H1 (cell line): ENCODE data around the gene ELMO1. TPM values are rescaled to one million over a fixed set of nuclear protein-coding genes. Genes with fewer than 3 reads are reported as not detected.

Experiments
- CTCF ChIA-PET: fragments of 300-600 bp; sonication (Branson Sonifier 250); formaldehyde crosslinking; loops from one replicate; lab custom pipeline; 2021; ENCODE audit not compliant: partially characterized antibody; lab: Charles Lee
- POLR2A ChIA-PET: fragments of 300-600 bp; sonication (Branson Sonifier 250); formaldehyde crosslinking; loops from one replicate; lab custom pipeline; 2021; ENCODE audit warnings: inconsistent platforms; ENCODE audit not compliant: partially characterized antibody; lab: Charles Lee
- DNase-seq, 2 experiments: peaks; one replicate each; pipeline versions ENCODE4 v3.0.0 to v3.0.0-alpha.2; 2010 to 2022; ENCODE audit warnings: low spot score in 2 of 2, low read depth in 1 of 2, mixed read lengths in 1 of 2
- FAIRE-seq: peaks from 2 replicates; lab custom pipeline; 2011; peaks lifted over from hg19 to GRCh38; lab: Jason Lieb, UNC
- H2AFZ ChIP-seq: 2 replicates; pipeline ENCODE4 v1.8.1; 2012; ENCODE audit warnings: low read length, inconsistent platforms
- H2AK5ac ChIP-seq: 2 replicates; pipeline ENCODE4 v1.6.1; 2013; ENCODE audit warnings: low read depth, low read length
- H2BK120ac ChIP-seq: replicated peaks from 2 replicates; pipeline ENCODE3; 2013; ENCODE audit warnings: low read depth, low read length, inconsistent platforms
- H2BK12ac ChIP-seq: 2 replicates; pipeline ENCODE4 v1.6.1; 2013; ENCODE audit warnings: low read depth, low read length
- H2BK15ac ChIP-seq: 2 replicates; pipeline ENCODE4 v1.6.1; 2013; ENCODE audit warnings: low read length
- H2BK20ac ChIP-seq: 2 replicates; pipeline ENCODE4 v1.6.1; 2013; ENCODE audit warnings: low read length
- H2BK5ac ChIP-seq: 2 replicates; pipeline ENCODE4 v1.6.1; 2013; ENCODE audit warnings: low read depth, low read length
- H3K14ac ChIP-seq: 2 replicates; pipeline ENCODE4 v1.6.1; 2013; ENCODE audit warnings: inconsistent platforms; ENCODE audit not compliant: insufficient read length
- H3K18ac ChIP-seq: 2 replicates; pipeline ENCODE4 v1.6.1; 2013; ENCODE audit warnings: low read length; ENCODE audit errors: extremely low read depth
- H3K23ac ChIP-seq: 2 replicates; pipeline ENCODE4 v1.6.1; 2013; ENCODE audit warnings: inconsistent platforms; ENCODE audit not compliant: insufficient read length
- H3K23me2 ChIP-seq: 2 replicates; pipeline ENCODE4 v1.6.1; 2013; ENCODE audit warnings: low read depth, low read length
- H3K27ac ChIP-seq: 2 replicates; pipeline ENCODE4 v1.6.1; 2011; ENCODE audit warnings: low read depth, low read length, inconsistent platforms
- H3K27me3 ChIP-seq, 4 experiments: replicated peaks in 1 of 4; 1 replicate in 1 of 4; 2 replicates in 3 of 4; pipeline versions ENCODE4 v1.6.1 to v1.8.1; 2011 to 2013; ENCODE audit warnings: low read length in 3 of 4, mild to moderate bottlenecking in 3 of 4, inconsistent platforms in 2 of 4, mixed read lengths in 2 of 4, moderate library complexity in 1 of 4; ENCODE audit not compliant: control insufficient read depth in 3 of 4, insufficient read depth in 3 of 4; ENCODE audit errors: extremely low read depth in 1 of 4
- H3K36me3 ChIP-seq, 4 experiments: 2 replicates each; pipeline versions ENCODE4 v1.6.1 to v1.8.1; 2011 to 2013; ENCODE audit warnings: mild to moderate bottlenecking in 4 of 4, low read length in 3 of 4, moderate library complexity in 2 of 4, control low read depth in 1 of 4, inconsistent platforms in 1 of 4; ENCODE audit not compliant: insufficient read depth in 4 of 4, control insufficient read depth in 2 of 4
- H3K4ac ChIP-seq: replicated peaks from 2 replicates; pipeline ENCODE3; 2013; ENCODE audit warnings: low read length, low read depth, mixed read lengths, inconsistent platforms; ENCODE audit not compliant: insufficient read length
- H3K4me1 ChIP-seq, 4 experiments: replicated peaks in 1 of 4; 1 replicate in 1 of 4; 2 replicates in 3 of 4; pipeline versions ENCODE4 v1.6.1 to v1.8.1; 2011 to 2013; ENCODE audit warnings: low read length in 3 of 4, inconsistent platforms in 2 of 4, mixed read lengths in 1 of 4; ENCODE audit not compliant: insufficient read depth in 4 of 4, control insufficient read depth in 3 of 4
- H3K4me2 ChIP-seq, 2 experiments: 2 replicates each; pipeline versions ENCODE4 v1.6.1 to v1.8.1; 2011 to 2013; ENCODE audit warnings: low read depth in 2 of 2, low read length in 2 of 2, control low read depth in 1 of 2, inconsistent platforms in 1 of 2, mild to moderate bottlenecking in 1 of 2; ENCODE audit not compliant: insufficient read depth in 1 of 2
- H3K4me3 ChIP-seq, 4 experiments: fragments of 200-600, 300-600 bp in 1 of 4; sonication (generic), shearing (Covaris generic), sonication (Bioruptor Twin) in 1 of 4; 2 replicates each; pipeline versions ENCODE4 v1.5.1 to v1.8.1; 2011 to 2016; ENCODE audit warnings: low read length in 4 of 4, low read depth in 3 of 4, control low read depth in 2 of 4, inconsistent platforms in 2 of 4, mild to moderate bottlenecking in 2 of 4, mixed read lengths in 1 of 4, moderate library complexity in 1 of 4; ENCODE audit not compliant: insufficient read depth in 2 of 4; ENCODE audit errors: extremely low read depth in 1 of 4
- H3K56ac ChIP-seq: replicated peaks from 2 replicates; pipeline ENCODE3; 2013; ENCODE audit warnings: low read depth, mild to moderate bottlenecking, mixed read lengths, low read length, inconsistent platforms; ENCODE audit not compliant: insufficient read length
- H3K79me1 ChIP-seq: 2 replicates; pipeline ENCODE4 v1.6.1; 2013; ENCODE audit warnings: low read depth, low read length, control low read depth
- H3K79me2 ChIP-seq, 2 experiments: 2 replicates each; pipeline versions ENCODE4 v1.6.1 to v1.8.1; 2012 to 2013; ENCODE audit warnings: low read length in 2 of 2, mild to moderate bottlenecking in 2 of 2, inconsistent platforms in 1 of 2; ENCODE audit not compliant: insufficient read depth in 2 of 2, control insufficient read depth in 1 of 2
- H3K9ac ChIP-seq, 4 experiments: replicated peaks in 1 of 4; 1 replicate in 1 of 4; 2 replicates in 3 of 4; pipeline versions ENCODE4 v1.6.1 to v1.8.1; 2011 to 2013; ENCODE audit warnings: low read depth in 3 of 4, low read length in 3 of 4, control low read depth in 2 of 4, mild to moderate bottlenecking in 2 of 4, moderate library complexity in 2 of 4, inconsistent platforms in 1 of 4; ENCODE audit errors: extremely low read depth in 1 of 4
- H3K9me3 ChIP-seq, 2 experiments: 2 replicates each; pipeline versions ENCODE4 v1.6.1 to v1.8.1; 2012 to 2013; ENCODE audit warnings: mild to moderate bottlenecking in 2 of 2, moderate library complexity in 2 of 2, control low read depth in 1 of 2, inconsistent platforms in 1 of 2, low read depth in 1 of 2, low read length in 1 of 2, mixed read lengths in 1 of 2; ENCODE audit not compliant: insufficient read depth in 2 of 2
- H4K20me1 ChIP-seq, 2 experiments: replicated peaks in 1 of 2; 2 replicates each; pipeline versions ENCODE3 to v1.8.1; 2011 to 2013; ENCODE audit warnings: inconsistent platforms in 2 of 2, low read length in 2 of 2, mild to moderate bottlenecking in 1 of 2; ENCODE audit not compliant: insufficient read depth in 2 of 2, control insufficient read depth in 1 of 2
- H4K5ac ChIP-seq: 2 replicates; pipeline ENCODE4 v1.6.1; 2013; ENCODE audit warnings: low read length, low read depth, mixed read lengths, inconsistent platforms; ENCODE audit not compliant: insufficient read length
- H4K8ac ChIP-seq: 2 replicates; pipeline ENCODE4 v1.8.0; 2013; ENCODE audit warnings: mild to moderate bottlenecking, moderate library complexity, low read length, inconsistent platforms; ENCODE audit not compliant: insufficient read depth; ENCODE audit errors: extremely low read depth
- H4K91ac ChIP-seq: replicated peaks from 2 replicates; pipeline ENCODE3; 2013; ENCODE audit warnings: low read length, mixed read lengths, inconsistent platforms; ENCODE audit not compliant: insufficient read length
- CEBPB ChIP-seq: IDR thresholded peaks from 2 replicates; pipeline ENCODE4 v1.6.1; 2012; ENCODE audit warnings: low read depth, low read length
- CTBP2 ChIP-seq: IDR thresholded peaks from 2 replicates; pipeline ENCODE4 v1.7.0; 2011; ENCODE audit warnings: borderline replicate concordance, mild to moderate bottlenecking, moderate library complexity, mixed read lengths, low read length; ENCODE audit not compliant: insufficient read depth, insufficient read length
- WGBS, 2 experiments: shearing (Covaris generic) in 1 of 2; methylation state at CpG; one replicate each; pipeline versions ENCODE4 v1.1.6 to v1.1.7; 2013 to 2015; ENCODE audit warnings: low lambda C conversion rate in 2 of 2, mixed read lengths in 2 of 2, inconsistent platforms in 1 of 2, low coverage in 1 of 2, missing lambda C conversion rate in 1 of 2; ENCODE audit not compliant: insufficient replicate concordance in 2 of 2, insufficient coverage in 1 of 2, insufficient read length in 1 of 2; ENCODE audit errors: extremely low coverage in 1 of 2, missing lambda C conversion rate in 1 of 2; 5-methylcytosine and 5-hydroxymethylcytosine counted together
- polyA plus RNA-seq, 7 experiments: library from polyadenylated mRNA; depleted of rRNA in 3 of 7; stranded (reverse) in 5 of 7; unstranded in 2 of 7; fragments of >200 nt in 5 of 7; fragments of 200-250 nt in 2 of 7; gene quantifications; 1 replicate in 5 of 7; 2 replicates in 1 of 7; 4 replicates in 1 of 7; pipeline versions ENCODE4 v1.2.1 to v1.2.3, GENCODE V29; 2011 to 2013; ENCODE audit warnings: missing spikeins in 2 of 7, mixed read lengths in 2 of 7
- total RNA-seq: library from RNA; stranded (reverse); fragmentation: NEBNext Ultra II Directional; extraction: Animal tissue kit (Norgen Biotek cat#: 25700); gene quantifications from 2 replicates; pipeline ENCODE4 v1.2.1, GENCODE V29; 2021

Gene ELMO1
- total and polyA plus RNA-seq, 2 of the 8 experiments (the other 6 are each of a cell fraction or from before 2014, with no cell fraction given), result 18.4 to 21.0 TPM

GRCh38 chr7:37070471-37070870 lies 378.2 kb downstream of the ELMO1 start:
- FAIRE-seq, result no peak
- TF ChIP-seq CTBP2 (no peak), CEBPB (no peak)

More at GRCh38 chr7:37070471-37070870, 378.2 kb downstream of the ELMO1 start:
- H3K4ac ChIP-seq, result no peak overlapping the region
- H3K4me2 ChIP-seq, result no peak overlapping the region
- H2BK12ac ChIP-seq, result no peak overlapping the region
- no peak overlapping the region for H3K56ac ChIP-seq
- H4K91ac ChIP-seq, result no peak overlapping the region
- H2BK20ac ChIP-seq, result no peak overlapping the region
- no peaks in the 10 kb centered on the region for H4K20me1 ChIP-seq
- H3K9ac ChIP-seq, result no peak overlapping the region
- no peak overlapping the region for H2AK5ac ChIP-seq
- H2BK120ac ChIP-seq, result no peak overlapping the region
- ChIA-PET CTCF (interaction anchor here (1.4 to 2.3 kb wide), 3 partner anchors 24 to 168 kb away, joined by 3 to 8 read pairs (median 3); no protein-coding TSS in a partner anchor), POLR2A (no interaction called here)
- no peaks in the 10 kb centered on the region for H3K36me3 ChIP-seq
- WGBS, 2 experiments, result 94% methylated on average over 3 of the region's 3 CpGs; no CpG with 5 or more reads in 1 of the 2 experiments
- no peaks in the 10 kb centered on the region for H3K79me2 ChIP-seq
- H4K5ac ChIP-seq, result no peak overlapping the region
- H3K9me3 ChIP-seq, result no peaks in the 10 kb centered on the region
- H4K8ac ChIP-seq, result no peak overlapping the region
- no peak overlapping the region for H2AFZ ChIP-seq
- H2BK5ac ChIP-seq, result no peak overlapping the region
- H2BK15ac ChIP-seq, result no peak overlapping the region
- H3K18ac ChIP-seq, result no peak overlapping the region
- H3K4me3 ChIP-seq, result no peak overlapping the region
- no peak overlapping the region for H3K23ac ChIP-seq
- peaks cover 2% of the 10 kb centered on the region; the same call in 1 of the 2 replicates for H3K23me2 ChIP-seq
- H3K27ac ChIP-seq, result no peak overlapping the region
- H3K79me1 ChIP-seq, result no peaks in the 10 kb centered on the region
- no peaks in the 10 kb centered on the region for H3K4me1 ChIP-seq
- H3K14ac ChIP-seq, result no peak overlapping the region
- no peaks in the 10 kb centered on the region for H3K27me3 ChIP-seq
- DNase-seq, result no peak
